AG04449 (cell line): Measurements from ENCODE around the gene CREG2.
"Not testable (repeated sequence)": the region's sequence is repeated elsewhere in the genome, so short reads cannot be mapped to it uniquely, and the experiment has no call there.

Source experiments
- CTCF ChIA-PET: fragments of 350-600 bp; formaldehyde crosslinking; extraction: SDS; loops from one replicate; lab custom pipeline; 2021; ENCODE audit warnings: antibody characterized with exemption; lab: Yijun Ruan, JAX
- POLR2A ChIA-PET: fragments of 400-600, 350-600 bp; formaldehyde crosslinking; extraction: SDS; loops from one replicate; lab custom pipeline; 2020; ENCODE audit warnings: antibody characterized with exemption, inconsistent platforms; lab: Yijun Ruan, JAX
- DNase-seq: peaks from one replicate; pipeline ENCODE4 v3.0.0-alpha.2; 2010; ENCODE audit warnings: low read depth, low spot score
- H3K4me3 ChIP-seq: 2 replicates; pipeline ENCODE4 v1.5.1; 2011; ENCODE audit warnings: low read depth, mild to moderate bottlenecking, control low read depth, low read length
- TF ChIP-seq, protein P1 (sequence below): IDR thresholded peaks from one replicate; pipeline ENCODE4 v1.5.1; 2011; ENCODE audit warnings: mild to moderate bottlenecking, moderate library complexity, low read length, control low read depth, inconsistent platforms; ENCODE audit not compliant: insufficient read depth; ENCODE audit errors: missing control alignments

CREG2 gene

GRCh38 chr2:101328474-101329007, 58.8 kb downstream of the CREG2 start:
- no peak overlapping the region for H3K4me3 ChIP-seq
- CTCF ChIA-PET = interaction anchor here (7.8 kb wide), 1 partner anchor 12 kb away, joined by 57 read pairs; no protein-coding TSS in a partner anchor
- DNase-seq = no peak
- TF ChIP-seq, protein P1, sequence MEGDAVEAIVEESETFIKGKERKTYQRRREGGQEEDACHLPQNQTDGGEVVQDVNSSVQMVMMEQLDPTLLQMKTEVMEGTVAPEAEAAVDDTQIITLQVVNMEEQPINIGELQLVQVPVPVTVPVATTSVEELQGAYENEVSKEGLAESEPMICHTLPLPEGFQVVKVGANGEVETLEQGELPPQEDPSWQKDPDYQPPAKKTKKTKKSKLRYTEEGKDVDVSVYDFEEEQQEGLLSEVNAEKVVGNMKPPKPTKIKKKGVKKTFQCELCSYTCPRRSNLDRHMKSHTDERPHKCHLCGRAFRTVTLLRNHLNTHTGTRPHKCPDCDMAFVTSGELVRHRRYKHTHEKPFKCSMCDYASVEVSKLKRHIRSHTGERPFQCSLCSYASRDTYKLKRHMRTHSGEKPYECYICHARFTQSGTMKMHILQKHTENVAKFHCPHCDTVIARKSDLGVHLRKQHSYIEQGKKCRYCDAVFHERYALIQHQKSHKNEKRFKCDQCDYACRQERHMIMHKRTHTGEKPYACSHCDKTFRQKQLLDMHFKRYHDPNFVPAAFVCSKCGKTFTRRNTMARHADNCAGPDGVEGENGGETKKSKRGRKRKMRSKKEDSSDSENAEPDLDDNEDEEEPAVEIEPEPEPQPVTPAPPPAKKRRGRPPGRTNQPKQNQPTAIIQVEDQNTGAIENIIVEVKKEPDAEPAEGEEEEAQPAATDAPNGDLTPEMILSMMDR = no peak
- POLR2A ChIA-PET = interaction anchor here (1.2 kb wide), 1 partner anchor 20 kb away, joined by 3 read pairs; the partner anchor contains the start of gene RNF149

GRCh38 chr2:101327863-101328394, 59.4 kb downstream of the CREG2 start:
- ChIA-PET POLR2A (interaction anchor here (1.2 kb wide), 1 partner anchor 19 kb away, joined by 3 read pairs; the partner anchor contains the start of gene RNF149), CTCF (interaction anchor here (7.8 kb wide), 1 partner anchor 13 kb away, joined by 57 read pairs; no protein-coding TSS in a partner anchor)
- DNase-seq = no peak
- TF ChIP-seq, protein P1 = no peak
- H3K4me3 ChIP-seq = no peak overlapping the region

DNA sequence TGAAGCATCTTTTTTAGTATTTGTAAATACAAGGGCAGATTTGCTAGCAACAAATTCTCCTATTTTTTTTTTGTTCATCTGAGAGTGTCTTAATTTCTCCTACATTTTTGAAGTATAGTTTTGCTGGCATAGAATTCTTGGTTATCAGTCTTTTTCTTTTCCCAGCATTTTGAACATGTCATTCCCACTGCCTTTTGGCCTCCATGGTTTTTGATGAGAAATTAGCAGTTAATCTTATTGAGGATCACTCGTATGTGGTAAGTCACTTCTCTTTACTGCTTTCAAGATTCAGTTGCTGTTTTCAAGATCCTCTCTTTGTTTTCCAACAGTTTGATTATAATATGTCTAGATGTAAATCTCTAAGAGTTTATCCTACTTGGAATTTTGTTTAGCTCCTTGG, 61.9 kb downstream of the CREG2 start:
- POLR2A ChIA-PET = no interaction called here
- DNase-seq = no peak
- CTCF ChIA-PET = no interaction called here
- TF ChIP-seq, protein P1 = no peak
- H3K4me3 ChIP-seq = no peak overlapping the region

- CTCF ChIA-PET, POLR2A ChIA-PET, H3K4me3 ChIP-seq, DNase-seq: not testable (repeated sequence)
Observed at GRCh38 chr2:101316568-101316967, 70.7 kb downstream of the CREG2 start.

GRCh38 chr2:101311696-101312017, 75.6 kb downstream of the CREG2 start:
- TF ChIP-seq, protein P1 = no peak
- ChIA-PET POLR2A (no interaction called here), CTCF (interaction anchor here (1.5 kb wide), 1 partner anchor 30 kb away, joined by 3 read pairs; no protein-coding TSS in a partner anchor)
- DNase-seq = no peak
- H3K4me3 ChIP-seq = no peak overlapping the region

GRCh38 chr2:101310834-101311695, 76.2 kb downstream of the CREG2 start:
- CTCF ChIA-PET = interaction anchor here (1.5 kb wide), 1 partner anchor 31 kb away, joined by 3 read pairs; no protein-coding TSS in a partner anchor
- DNase-seq = no peak
- POLR2A ChIA-PET = no interaction called here
- TF ChIP-seq, protein P1 = no peak
- no peak overlapping the region for H3K4me3 ChIP-seq
